ENCODE measurements around the gene TCEAL4.

- TF ChIP-seq POLR2A (IDR thresholded peaks at IDR 0.05) = no peak
- TF ChIP-seq POLR2AphosphoS5 (IDR thresholded peaks at IDR 0.05) = no peak
These were observed 1.3 kb downstream of the TCEAL4 start for GRCh38 chrX:103586659-103587058.
